Measurements from ENCODE around the gene BPIFA3.

DNA sequence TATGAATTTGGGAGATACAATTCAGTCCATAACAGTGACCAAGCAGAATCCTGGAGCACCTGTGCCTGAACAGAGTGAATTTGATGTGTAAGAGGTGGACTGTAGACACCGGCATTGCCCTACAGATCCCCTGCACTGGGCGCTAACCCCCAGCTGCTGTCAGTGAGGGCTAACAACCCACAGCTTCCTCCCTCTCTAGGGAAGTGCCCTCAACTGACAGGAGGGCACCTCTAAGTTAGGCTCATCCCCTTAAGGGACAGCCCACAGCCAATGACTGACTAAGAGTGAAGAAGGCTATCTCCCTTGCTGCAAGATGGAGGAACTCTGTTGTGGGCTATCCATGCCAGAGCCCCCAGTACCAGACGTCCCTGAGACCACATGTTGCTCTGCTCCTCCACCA, 50.5 kb downstream of the BPIFA3 start:
- TF ChIP-seq, protein P1, sequence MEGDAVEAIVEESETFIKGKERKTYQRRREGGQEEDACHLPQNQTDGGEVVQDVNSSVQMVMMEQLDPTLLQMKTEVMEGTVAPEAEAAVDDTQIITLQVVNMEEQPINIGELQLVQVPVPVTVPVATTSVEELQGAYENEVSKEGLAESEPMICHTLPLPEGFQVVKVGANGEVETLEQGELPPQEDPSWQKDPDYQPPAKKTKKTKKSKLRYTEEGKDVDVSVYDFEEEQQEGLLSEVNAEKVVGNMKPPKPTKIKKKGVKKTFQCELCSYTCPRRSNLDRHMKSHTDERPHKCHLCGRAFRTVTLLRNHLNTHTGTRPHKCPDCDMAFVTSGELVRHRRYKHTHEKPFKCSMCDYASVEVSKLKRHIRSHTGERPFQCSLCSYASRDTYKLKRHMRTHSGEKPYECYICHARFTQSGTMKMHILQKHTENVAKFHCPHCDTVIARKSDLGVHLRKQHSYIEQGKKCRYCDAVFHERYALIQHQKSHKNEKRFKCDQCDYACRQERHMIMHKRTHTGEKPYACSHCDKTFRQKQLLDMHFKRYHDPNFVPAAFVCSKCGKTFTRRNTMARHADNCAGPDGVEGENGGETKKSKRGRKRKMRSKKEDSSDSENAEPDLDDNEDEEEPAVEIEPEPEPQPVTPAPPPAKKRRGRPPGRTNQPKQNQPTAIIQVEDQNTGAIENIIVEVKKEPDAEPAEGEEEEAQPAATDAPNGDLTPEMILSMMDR (IDR thresholded peaks at IDR 0.05; ENCODE audit: borderline replicate concordance, extremely low read depth, low read length, poor library complexity, severe bottlenecking) = no peak
- no peak for TF ChIP-seq EZH2 (IDR thresholded peaks at IDR 0.05; ENCODE audit: borderline replicate concordance, low read depth, low read length, severe bottlenecking)
